Measurements from ENCODE around the gene RPA3. TPM values are rescaled to one million over a fixed set of nuclear protein-coding genes. Genes with fewer than 3 reads are reported as not detected.

Gene RPA3
- total RNA-seq, 2 donors from 2014 or later, result 0.66 to 6.0 TPM

DNA sequence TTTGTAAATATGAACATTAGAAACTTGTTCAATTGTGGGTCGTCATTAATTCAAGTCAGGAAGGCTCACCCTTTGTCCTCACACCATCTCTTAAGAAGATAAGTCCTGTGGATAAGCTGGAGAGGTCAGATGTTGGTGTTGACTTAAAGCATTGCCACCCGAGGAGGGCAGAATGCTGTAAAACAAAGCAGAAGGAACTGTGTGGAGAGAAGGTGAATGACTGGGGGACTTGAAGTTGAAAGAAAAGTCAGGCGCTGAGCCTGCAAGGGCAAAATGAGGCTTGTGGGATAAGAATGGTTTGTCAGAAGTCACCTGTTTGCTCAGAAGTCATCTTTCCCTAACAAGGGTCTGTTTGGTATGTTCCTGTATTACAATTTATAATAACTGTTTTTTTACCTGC lies 9.1 kb downstream of the RPA3 start:
- Histone ChIP-seq H3K36me3 (replicated peaks in 1 of 2; ENCODE audit: insufficient read depth in 1 of 2, low read depth in 2 of 2) (no peaks in the 10 kb centered on the region), H3K27me3 (no peaks in the 10 kb centered on the region), H3K27ac (no peak overlapping the region), H3K4me1 (peaks cover 14% of the 10 kb centered on the region), H3K4me3 (no peak overlapping the region), H3K9me3 (no peaks in the 10 kb centered on the region)
- ATAC-seq (no peak), DNase-seq (no peak)
- intact Hi-C loops (cut with DNase I), result no loop called here
- TF ChIP-seq, protein P1, sequence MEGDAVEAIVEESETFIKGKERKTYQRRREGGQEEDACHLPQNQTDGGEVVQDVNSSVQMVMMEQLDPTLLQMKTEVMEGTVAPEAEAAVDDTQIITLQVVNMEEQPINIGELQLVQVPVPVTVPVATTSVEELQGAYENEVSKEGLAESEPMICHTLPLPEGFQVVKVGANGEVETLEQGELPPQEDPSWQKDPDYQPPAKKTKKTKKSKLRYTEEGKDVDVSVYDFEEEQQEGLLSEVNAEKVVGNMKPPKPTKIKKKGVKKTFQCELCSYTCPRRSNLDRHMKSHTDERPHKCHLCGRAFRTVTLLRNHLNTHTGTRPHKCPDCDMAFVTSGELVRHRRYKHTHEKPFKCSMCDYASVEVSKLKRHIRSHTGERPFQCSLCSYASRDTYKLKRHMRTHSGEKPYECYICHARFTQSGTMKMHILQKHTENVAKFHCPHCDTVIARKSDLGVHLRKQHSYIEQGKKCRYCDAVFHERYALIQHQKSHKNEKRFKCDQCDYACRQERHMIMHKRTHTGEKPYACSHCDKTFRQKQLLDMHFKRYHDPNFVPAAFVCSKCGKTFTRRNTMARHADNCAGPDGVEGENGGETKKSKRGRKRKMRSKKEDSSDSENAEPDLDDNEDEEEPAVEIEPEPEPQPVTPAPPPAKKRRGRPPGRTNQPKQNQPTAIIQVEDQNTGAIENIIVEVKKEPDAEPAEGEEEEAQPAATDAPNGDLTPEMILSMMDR (IDR thresholded peaks at IDR 0.05), result no peak
- no peak for TF ChIP-seq POLR2A (IDR thresholded peaks at IDR 0.05)
- 51 to 54% methylated on average over 3 of the region's 3 CpGs for WGBS, 2 donors

DNA sequence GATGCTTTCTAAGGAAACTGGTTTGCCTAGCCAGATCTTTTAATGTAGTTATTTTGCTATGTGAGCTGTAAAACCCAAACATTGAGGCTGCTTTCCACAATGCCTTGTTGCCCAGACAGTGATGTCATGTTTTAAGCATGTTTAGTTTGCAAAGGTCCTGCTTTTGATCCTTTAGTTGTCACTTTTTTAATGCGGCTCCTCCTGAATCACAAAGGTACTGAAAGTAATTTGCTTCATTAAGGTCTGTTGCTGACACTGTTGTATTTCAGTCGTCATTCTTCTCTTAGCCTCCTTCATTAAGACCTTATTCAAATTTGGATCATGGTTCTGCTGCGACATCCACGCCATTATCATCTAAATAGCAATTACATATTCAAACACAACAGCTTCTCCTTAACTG lies 10.6 kb downstream of the RPA3 start:
- intact Hi-C loops (cut with DNase I), result no loop called here
- no peak overlapping the region for H3K27ac ChIP-seq
- H3K36me3 ChIP-seq (replicated peaks in 1 of 2; ENCODE audit: insufficient read depth in 1 of 2, low read depth in 2 of 2), result no peaks in the 10 kb centered on the region
- DNase-seq (no peak), ATAC-seq (no peak)
- no peak overlapping the region for H3K4me3 ChIP-seq
- no peaks in the 10 kb centered on the region for H3K9me3 ChIP-seq
- H3K27me3 ChIP-seq, result no peaks in the 10 kb centered on the region
- TF ChIP-seq, protein P1 (IDR thresholded peaks at IDR 0.05), result no peak
- no peak for TF ChIP-seq POLR2A (IDR thresholded peaks at IDR 0.05)
- WGBS, 2 donors, result 76 to 81% methylated on average over 4 of the region's 4 CpGs
- H3K4me1 ChIP-seq, result peaks cover 18% of the 10 kb centered on the region

DNA sequence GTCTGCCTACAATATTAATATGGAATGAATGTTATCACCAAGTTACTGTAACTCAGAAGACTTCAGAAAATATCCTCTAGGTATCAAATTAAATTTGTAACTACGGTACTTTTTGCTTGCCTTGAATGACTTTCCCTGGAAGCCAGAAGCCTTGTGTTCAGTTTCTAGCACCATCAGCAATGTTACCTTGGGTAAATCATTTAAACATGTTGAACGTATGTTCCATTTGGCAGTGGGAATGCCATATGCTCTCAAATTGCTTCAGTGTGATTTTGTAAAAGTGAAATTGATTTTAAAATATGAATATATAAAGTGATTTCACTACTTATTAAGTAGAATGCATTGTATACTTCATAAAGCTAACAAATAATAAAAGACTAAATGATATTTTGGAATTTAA lies 11.2 kb downstream of the RPA3 start:
- no peak for TF ChIP-seq POLR2A (IDR thresholded peaks at IDR 0.05)
- TF ChIP-seq, protein P1 (IDR thresholded peaks at IDR 0.05), result no peak
- Histone ChIP-seq H3K4me3 (no peak overlapping the region), H3K27ac (no peak overlapping the region), H3K36me3 (replicated peaks in 1 of 2; ENCODE audit: insufficient read depth in 1 of 2, low read depth in 2 of 2) (no peaks in the 10 kb centered on the region), H3K27me3 (no peaks in the 10 kb centered on the region), H3K9me3 (no peaks in the 10 kb centered on the region), H3K4me1 (peaks cover 18% of the 10 kb centered on the region)
- WGBS, 2 donors, result 82 to 95% methylated on average over 2 of the region's 2 CpGs
- intact Hi-C loops (cut with DNase I), result no loop called here
- no peak for ATAC-seq
- DNase-seq, result no peak

DNA sequence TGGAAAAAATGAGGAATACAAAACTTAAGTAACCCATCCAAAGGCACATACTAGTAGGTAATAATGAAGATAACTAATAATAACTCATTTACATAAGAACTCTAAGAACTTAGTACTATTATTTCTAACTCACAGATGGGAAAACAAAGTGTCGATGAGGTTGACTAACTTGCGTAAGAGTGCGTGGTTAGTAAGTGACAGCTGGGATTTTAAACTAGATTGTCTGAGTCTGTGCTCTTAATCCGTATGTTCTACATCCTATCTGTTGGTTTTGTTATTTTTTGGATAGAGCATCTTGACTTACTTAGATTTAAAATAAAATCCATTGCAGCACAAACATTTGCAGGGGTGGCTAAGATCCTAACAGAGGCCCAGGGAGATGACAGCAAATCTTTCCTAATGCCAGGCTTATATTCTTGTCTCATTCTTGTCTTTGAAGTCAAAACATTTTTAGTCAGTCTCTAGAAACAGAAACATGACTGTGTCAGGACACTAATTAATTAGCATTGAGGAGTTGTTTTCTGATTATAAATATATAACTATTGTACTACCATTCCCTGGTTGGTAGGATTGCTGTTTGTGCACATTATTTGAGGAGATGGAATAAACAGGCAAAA lies 11.7 kb downstream of the RPA3 start:
- TF ChIP-seq, protein P1 (IDR thresholded peaks at IDR 0.05), result no peak
- no peak for TF ChIP-seq POLR2A (IDR thresholded peaks at IDR 0.05)
- DNase-seq, result no peak
- ATAC-seq, result no peak
- no peak overlapping the region for H3K4me3 ChIP-seq
- intact Hi-C loops (cut with DNase I), result no loop called here
- WGBS, 2 donors, result 78 to 95% methylated on average over 4 of the region's 4 CpGs
- peaks cover 19% of the 10 kb centered on the region for H3K4me1 ChIP-seq
- no peaks in the 10 kb centered on the region for H3K27me3 ChIP-seq
- H3K9me3 ChIP-seq, result no peaks in the 10 kb centered on the region
- no peak overlapping the region for H3K27ac ChIP-seq
- no peaks in the 10 kb centered on the region for H3K36me3 ChIP-seq (replicated peaks in 1 of 2; ENCODE audit: insufficient read depth in 1 of 2, low read depth in 2 of 2)

DNA sequence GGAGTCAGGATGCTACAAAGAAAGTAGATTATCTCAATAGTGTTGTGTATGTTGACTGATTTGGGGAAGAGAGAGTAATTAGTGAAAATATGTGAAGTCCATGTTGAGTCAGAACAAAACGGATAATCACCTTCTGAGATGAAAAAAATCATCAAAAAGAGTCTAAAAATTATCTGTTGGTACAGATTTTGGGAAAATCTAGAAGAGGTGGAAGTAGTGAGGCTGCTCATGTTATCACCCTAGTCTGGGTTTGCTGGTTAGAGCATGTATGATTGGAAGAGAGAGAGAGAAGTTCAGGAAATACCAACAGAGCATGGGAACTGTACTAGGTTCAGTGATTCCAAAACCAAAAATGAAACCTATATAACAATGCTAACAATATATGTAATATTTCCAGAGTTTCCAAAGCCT lies 12.3 kb downstream of the RPA3 start:
- peaks cover 25% of the 10 kb centered on the region for H3K4me1 ChIP-seq
- ATAC-seq, result no peak
- H3K4me3 ChIP-seq, result no peak overlapping the region
- H3K27me3 ChIP-seq, result no peaks in the 10 kb centered on the region
- WGBS, 2 donors, result 86 to 90% methylated on average over 1 of the region's 1 CpG
- H3K27ac ChIP-seq, result no peak overlapping the region
- no peaks in the 10 kb centered on the region for H3K9me3 ChIP-seq
- H3K36me3 ChIP-seq (replicated peaks in 1 of 2; ENCODE audit: insufficient read depth in 1 of 2, low read depth in 2 of 2), result no peaks in the 10 kb centered on the region
- no peak for DNase-seq
- TF ChIP-seq POLR2A (IDR thresholded peaks at IDR 0.05), result no peak
- intact Hi-C loops (cut with DNase I), result no loop called here
